Urinary bladder (tissue), 4 donors: Measurements from ENCODE around the gene DCLRE1A. TPM values are rescaled to one million over a fixed set of nuclear protein-coding genes. Genes with fewer than 3 reads are reported as not detected.

Experiments
- DNase-seq: peaks from one replicate; pipeline ENCODE4 v3.0.0-alpha.2; 2015; ENCODE audit errors: extremely low spot score
- H3K27ac ChIP-seq: one replicate; pipeline ENCODE4 v1.5.1; 2013; ENCODE audit warnings: low read depth, mild to moderate bottlenecking, moderate library complexity
- H3K36me3 ChIP-seq: one replicate; pipeline ENCODE4 v1.6.1; 2013; ENCODE audit warnings: mild to moderate bottlenecking, moderate library complexity; ENCODE audit not compliant: insufficient read depth
- H3K4me1 ChIP-seq: one replicate; pipeline ENCODE4 v1.6.1; 2013; ENCODE audit warnings: mild to moderate bottlenecking, moderate library complexity; ENCODE audit not compliant: insufficient read depth
- H3K4me3 ChIP-seq: one replicate; pipeline ENCODE4 v1.5.1; 2013; ENCODE audit warnings: low read depth, low read length
- WGBS: extraction: QIAGEN DNeasy Blood & Tissue Kit; methylation state at CpG from one replicate; pipeline ENCODE4 v1.1.7; 2013; 5-methylcytosine and 5-hydroxymethylcytosine counted together
- polyA plus RNA-seq: library from polyadenylated mRNA; stranded (reverse); fragments of 200-250 nt; gene quantifications from one replicate; pipeline ENCODE4 v1.2.3, GENCODE V29; 2013
- total RNA-seq: library from RNA; depleted of rRNA; stranded (reverse); fragments of >200 nt; gene quantifications from one replicate; pipeline ENCODE4 v1.2.3, GENCODE V29; 2014
- donor health status: healthy with polysubstance abuse.
- donor health status: healthy.

The DCLRE1A gene
- total RNA-seq (14.8 TPM), polyA plus RNA-seq (3.8 TPM)

GRCh38 chr10:113854013-113854760, at the start of gene DCLRE1A, which contains the start of gene NHLRC2:
Gene DCLRE1A, minus strand, starts transcription at chr10:113854082. Its CDS starts 900 bp downstream, at chr10:113853182.
Gene NHLRC2, plus strand, starts transcription at chr10:113854661. Its CDS starts 212 bp downstream, at chr10:113854873.
- peak; percentile 66 for DNase-seq
- Histone ChIP-seq H3K27ac (peak within 1 kb of the TSS; percentile 91), H3K36me3 (peaks cover 2% of the 10 kb centered on the region), H3K4me3 (peak within 1 kb of the TSS; percentile 90), H3K4me1 (peaks cover 1% of the 10 kb centered on the region)
- under 1% methylated on average over 39 of the region's 39 CpGs for WGBS

GRCh38 chr10:113899952-113900598, 46.2 kb upstream of the DCLRE1A start:
- Histone ChIP-seq H3K4me1 (no peaks in the 10 kb centered on the region), H3K36me3 (peaks cover 3% of the 10 kb centered on the region), H3K27ac (no peak overlapping the region), H3K4me3 (no peak overlapping the region)
- WGBS, result 82% methylated on average over 2 of the region's 2 CpGs
- no peak for DNase-seq

- no peak for DNase-seq
- 84% methylated on average over 6 of the region's 6 CpGs for WGBS
- no peak overlapping the region for H3K4me3 ChIP-seq
- no peaks in the 10 kb centered on the region for H3K4me1 ChIP-seq
- H3K36me3 ChIP-seq, result peaks cover 3% of the 10 kb centered on the region
- no peak overlapping the region for H3K27ac ChIP-seq
Observed at GRCh38 chr10:113897693-113898618, 44.1 kb upstream of the DCLRE1A start.

GRCh38 chr10:113895018-113895417, 41.1 kb upstream of the DCLRE1A start:
- no peaks in the 10 kb centered on the region for H3K4me1 ChIP-seq
- DNase-seq, result no peak
- no peak overlapping the region for H3K4me3 ChIP-seq
- no peak overlapping the region for H3K27ac ChIP-seq
- no peaks in the 10 kb centered on the region for H3K36me3 ChIP-seq

GRCh38 chr10:113894581-113894980, 40.7 kb upstream of the DCLRE1A start:
- DNase-seq, result no peak
- Histone ChIP-seq H3K4me3 (no peak overlapping the region), H3K36me3 (no peaks in the 10 kb centered on the region), H3K4me1 (no peaks in the 10 kb centered on the region), H3K27ac (no peak overlapping the region)
- WGBS, result 84% methylated on average over 1 of the region's 1 CpG

GRCh38 chr10:113893570-113893969, 39.7 kb upstream of the DCLRE1A start:
- no peaks in the 10 kb centered on the region for H3K4me1 ChIP-seq
- no peaks in the 10 kb centered on the region for H3K36me3 ChIP-seq
- no peak overlapping the region for H3K4me3 ChIP-seq
- DNase-seq, result no peak
- WGBS, result 53% methylated on average over 2 of the region's 2 CpGs
- H3K27ac ChIP-seq, result no peak overlapping the region

GRCh38 chr10:113891476-113891875, 37.6 kb upstream of the DCLRE1A start:
- 70% methylated on average over 3 of the region's 3 CpGs for WGBS
- Histone ChIP-seq H3K27ac (no peak overlapping the region), H3K4me3 (no peak overlapping the region), H3K36me3 (no peaks in the 10 kb centered on the region), H3K4me1 (no peaks in the 10 kb centered on the region)
- no peak for DNase-seq

GRCh38 chr10:113890769-113891168, 36.9 kb upstream of the DCLRE1A start:
- H3K4me1 ChIP-seq, result no peaks in the 10 kb centered on the region
- H3K27ac ChIP-seq, result no peak overlapping the region
- no peak overlapping the region for H3K4me3 ChIP-seq
- no peak for DNase-seq
- no peaks in the 10 kb centered on the region for H3K36me3 ChIP-seq
- WGBS, result 81% methylated on average over 4 of the region's 4 CpGs

- Histone ChIP-seq H3K27ac (no peak overlapping the region), H3K4me1 (no peaks in the 10 kb centered on the region), H3K36me3 (no peaks in the 10 kb centered on the region), H3K4me3 (no peak overlapping the region)
- WGBS, result 76% methylated on average over 2 of the region's 2 CpGs
- no peak for DNase-seq
Observed at GRCh38 chr10:113889911-113890310, 36.0 kb upstream of the DCLRE1A start.

GRCh38 chr10:113882240-113882639, 28.4 kb upstream of the DCLRE1A start:
- Histone ChIP-seq H3K4me3 (no peak overlapping the region), H3K27ac (no peak overlapping the region), H3K36me3 (no peaks in the 10 kb centered on the region), H3K4me1 (no peaks in the 10 kb centered on the region)
- no peak for DNase-seq
- WGBS, result 72% methylated on average over 2 of the region's 2 CpGs

- no peak overlapping the region for H3K27ac ChIP-seq
- WGBS, result 34% methylated on average over 1 of the region's 1 CpG
- H3K4me3 ChIP-seq, result no peak overlapping the region
- DNase-seq, result no peak
- H3K36me3 ChIP-seq, result no peaks in the 10 kb centered on the region
- H3K4me1 ChIP-seq, result no peaks in the 10 kb centered on the region
Observed at GRCh38 chr10:113880236-113880635, 26.4 kb upstream of the DCLRE1A start.

- DNase-seq, result no peak
- no peaks in the 10 kb centered on the region for H3K36me3 ChIP-seq
- no peak overlapping the region for H3K27ac ChIP-seq
- H3K4me3 ChIP-seq, result no peak overlapping the region
- WGBS, result 91% methylated on average over 2 of the region's 2 CpGs
- H3K4me1 ChIP-seq, result no peaks in the 10 kb centered on the region
Observed at GRCh38 chr10:113879691-113880090, 25.8 kb upstream of the DCLRE1A start.

GRCh38 chr10:113876461-113876860, 22.6 kb upstream of the DCLRE1A start:
- Histone ChIP-seq H3K4me1 (no peaks in the 10 kb centered on the region), H3K4me3 (no peak overlapping the region), H3K27ac (no peak overlapping the region), H3K36me3 (no peaks in the 10 kb centered on the region)
- DNase-seq, result no peak
- WGBS, result 81% methylated on average over 3 of the region's 3 CpGs
